Fibroblast of skin of abdomen (primary cell): ENCODE results near the gene LRRC58.
"Not testable (repeated sequence)": the region's sequence is repeated elsewhere in the genome, so short reads cannot be mapped to it uniquely, and the experiment has no call there.

ENCODE experiments used
- DNase-seq: peaks from one replicate; pipeline ENCODE4 v3.0.0-alpha.2; 2013

The LRRC58 gene

DNA sequence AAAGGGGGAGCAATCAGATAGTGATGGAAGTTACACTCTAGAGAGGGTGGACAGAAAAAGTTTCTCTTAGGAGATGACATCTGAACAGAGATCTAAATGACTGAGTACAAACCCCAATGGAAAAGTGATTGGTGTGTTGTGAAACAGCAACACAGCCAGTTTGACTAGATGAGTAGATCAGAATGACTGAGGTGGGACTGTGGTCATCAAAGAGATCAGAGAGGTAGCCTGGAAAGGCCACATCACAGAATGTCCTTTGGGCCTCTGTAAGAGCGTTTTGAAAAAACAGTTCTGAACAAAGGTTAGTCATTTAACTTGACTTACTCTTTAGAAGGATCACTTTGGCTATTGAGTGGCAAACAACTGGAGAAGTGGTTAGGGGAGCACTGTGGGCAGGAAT, 10.6 kb downstream of the LRRC58 start:
- no peak for DNase-seq

DNA sequence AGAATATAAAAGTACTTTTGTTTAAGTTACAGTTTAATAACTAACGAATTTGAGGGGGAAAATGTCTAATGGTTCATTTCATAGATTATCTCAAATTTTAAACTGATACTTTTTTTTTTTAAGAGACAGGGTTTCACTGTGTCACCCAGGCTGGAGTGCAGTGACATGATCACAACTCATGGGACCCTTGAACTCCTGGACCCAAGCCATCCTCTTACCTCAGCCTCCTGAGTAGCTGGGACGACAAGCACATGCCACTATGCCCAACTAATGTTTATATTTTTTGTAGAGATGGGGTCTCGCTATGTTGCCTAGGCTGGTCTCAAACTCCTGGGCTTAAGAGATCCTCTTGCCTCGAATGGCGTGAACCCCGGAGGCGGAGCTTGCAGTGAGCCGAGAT, 16.5 kb downstream of the LRRC58 start:
- no peak for DNase-seq

DNA sequence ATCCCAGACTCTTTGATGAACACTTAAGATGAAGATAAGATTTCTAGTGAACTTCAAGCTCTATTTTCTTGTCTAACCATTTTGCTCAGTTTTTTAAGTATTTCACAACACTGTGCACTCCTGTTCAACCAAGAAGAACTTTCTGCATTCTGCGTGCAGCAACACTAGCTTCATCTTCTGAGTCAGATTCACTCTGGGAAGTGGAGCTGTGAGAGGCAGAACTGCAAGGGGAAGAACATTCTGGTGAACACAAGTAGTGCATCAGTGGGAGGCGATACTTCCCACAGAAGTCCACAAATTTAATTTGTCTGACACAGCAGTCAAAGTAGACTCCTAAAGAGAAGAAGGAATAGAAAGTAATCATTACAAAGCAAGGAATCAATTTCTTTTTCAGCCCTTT, 18.1 kb downstream of the LRRC58 start:
- DNase-seq: no peak

DNA sequence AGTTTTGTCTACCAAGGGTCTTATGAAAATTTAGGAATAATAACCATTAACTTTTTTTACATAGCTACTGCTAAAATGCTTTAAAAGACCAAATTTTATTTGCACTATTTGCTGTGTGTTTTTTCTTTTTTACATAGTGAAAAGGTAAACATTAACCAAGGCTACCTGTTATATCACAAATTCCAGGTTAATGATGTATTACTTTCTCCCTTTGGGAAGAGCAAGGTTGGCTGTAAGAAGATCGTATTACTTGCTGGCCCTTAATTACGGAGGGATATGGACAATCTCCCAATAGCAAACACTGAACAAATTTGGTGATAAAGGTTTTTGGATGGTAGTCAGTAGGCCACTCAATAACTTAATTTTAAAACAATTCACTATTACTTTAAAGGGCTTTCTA, 22.4 kb downstream of the LRRC58 start:
- DNase-seq: no peak

DNA sequence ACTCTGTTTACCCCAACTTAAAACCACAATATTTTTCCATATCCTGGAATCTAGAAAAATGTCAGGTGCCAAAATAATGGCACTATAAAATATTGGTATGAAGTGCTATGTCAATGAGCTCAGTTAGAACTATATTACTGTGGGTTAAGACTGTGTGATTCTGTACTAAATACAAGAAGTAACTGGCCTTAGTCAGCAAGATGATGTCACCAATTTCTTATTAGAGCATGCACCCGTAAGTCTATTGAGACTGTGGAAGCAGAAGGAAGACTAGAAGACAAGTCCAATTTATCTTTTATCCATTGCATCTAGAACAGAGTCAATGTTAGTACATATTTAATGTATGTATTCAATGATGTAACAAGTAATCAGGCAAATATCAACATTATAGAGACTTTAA, 25.0 kb downstream of the LRRC58 start:
- DNase-seq: no peak

DNA sequence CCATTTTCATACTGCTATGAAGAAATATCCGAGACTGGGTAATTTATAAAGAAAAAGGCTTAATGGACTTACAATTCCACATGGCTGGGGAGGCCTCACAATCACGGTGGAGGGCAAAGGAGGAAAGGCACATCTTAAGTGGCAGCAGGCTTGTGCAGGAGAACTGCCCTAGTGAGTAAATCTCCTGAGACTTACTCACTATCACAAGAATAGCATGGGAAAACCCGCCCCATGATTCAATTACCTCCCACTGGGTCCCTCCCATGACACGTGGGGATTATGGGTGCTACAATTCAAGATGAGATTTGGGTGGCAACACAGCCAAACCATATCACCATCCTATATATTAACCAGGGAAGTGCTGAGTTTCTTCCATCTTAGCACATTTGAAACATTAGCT, 25.4 kb downstream of the LRRC58 start:
- DNase-seq: not testable (repeated sequence)

DNA sequence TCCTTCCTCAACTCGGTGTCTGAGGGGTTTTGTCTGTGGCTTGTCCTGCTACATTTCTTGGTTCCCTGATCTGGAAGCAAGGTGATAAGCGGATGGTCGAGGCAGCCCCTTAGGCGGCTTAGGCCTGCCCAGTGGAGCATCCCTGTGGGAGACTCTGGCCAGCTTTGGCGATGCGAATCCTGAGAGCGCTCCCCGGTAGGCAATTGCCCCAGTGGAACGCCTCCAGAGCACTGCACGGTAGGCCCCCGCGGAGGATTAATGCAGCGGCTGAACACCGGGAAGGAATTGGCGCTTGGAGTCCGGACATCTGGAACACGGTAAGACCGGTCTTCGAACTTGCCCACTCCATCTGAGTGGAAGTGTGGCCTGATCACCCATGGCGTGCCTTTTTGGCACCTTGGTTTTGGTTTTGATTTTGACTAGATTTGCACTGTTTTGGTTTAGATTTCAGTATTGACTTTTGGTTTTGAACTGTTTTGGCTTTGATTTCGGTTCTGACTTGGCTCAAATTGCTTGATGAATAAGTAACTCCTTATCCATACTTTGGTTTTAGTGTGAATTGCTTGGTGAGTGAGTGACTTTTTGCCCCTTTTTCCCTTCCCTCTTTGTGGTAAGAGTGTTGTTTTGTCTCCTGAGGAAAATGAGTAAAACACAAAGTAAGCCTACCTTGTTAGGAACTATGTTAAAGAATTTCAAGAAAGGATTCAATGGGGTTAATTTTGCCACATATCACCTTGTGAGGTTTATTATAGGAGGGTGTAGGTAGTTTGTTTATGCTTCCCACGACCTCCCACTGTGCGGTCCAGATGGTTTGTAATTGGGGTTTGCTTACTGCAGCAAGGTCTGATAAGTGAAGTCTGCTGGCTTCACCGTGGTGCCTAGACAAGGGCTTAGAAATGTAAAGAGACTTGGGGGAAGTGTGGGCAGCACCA, 37.0 kb downstream of the LRRC58 start:
- DNase-seq: no peak

DNA sequence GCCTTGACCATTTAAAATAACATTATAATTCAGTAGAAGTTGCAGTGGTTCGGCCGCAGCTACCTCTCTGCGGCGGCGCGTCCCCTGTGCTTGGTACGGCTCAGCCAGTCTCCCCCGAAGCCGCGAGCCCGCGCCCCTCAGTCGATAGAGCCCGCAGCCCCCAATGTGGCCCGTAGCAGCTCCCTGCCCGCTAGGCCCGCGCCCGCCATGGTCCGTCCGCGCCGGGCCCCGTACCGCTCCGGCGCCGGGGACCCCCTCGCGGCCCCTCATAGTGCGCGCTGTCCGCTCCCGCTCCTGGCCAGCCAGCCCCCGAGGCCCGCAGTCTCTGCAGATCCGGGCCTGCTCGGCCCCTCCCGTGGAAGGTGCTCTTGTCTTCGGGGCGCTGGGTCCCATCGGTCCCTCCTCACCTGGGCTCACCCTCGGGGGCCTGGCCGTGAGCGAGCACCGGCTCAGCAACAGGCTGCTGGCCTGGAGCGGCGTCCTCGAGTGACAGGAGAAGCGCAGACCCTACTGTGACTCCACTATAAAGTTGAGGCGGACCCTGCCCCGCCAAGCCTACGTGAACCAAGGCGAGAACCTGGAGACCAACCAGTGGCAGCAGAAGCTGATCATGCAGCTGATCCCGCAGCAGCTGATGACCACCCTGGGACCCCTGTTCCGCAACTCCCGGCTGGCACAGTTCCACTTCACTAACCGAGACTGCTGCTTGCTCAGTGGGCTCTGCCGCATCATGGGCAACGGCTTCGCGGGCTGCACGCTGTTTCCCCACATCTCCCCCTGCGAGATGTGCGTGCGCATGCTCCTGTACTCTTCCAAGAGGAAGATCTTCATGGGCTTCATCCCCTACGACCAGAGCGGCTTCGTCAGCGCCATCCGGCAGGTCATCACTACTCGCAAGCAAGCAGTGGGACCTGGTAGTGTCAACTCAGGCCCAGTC, 42.4 kb downstream of the LRRC58 start:
- no peak for DNase-seq

DNA sequence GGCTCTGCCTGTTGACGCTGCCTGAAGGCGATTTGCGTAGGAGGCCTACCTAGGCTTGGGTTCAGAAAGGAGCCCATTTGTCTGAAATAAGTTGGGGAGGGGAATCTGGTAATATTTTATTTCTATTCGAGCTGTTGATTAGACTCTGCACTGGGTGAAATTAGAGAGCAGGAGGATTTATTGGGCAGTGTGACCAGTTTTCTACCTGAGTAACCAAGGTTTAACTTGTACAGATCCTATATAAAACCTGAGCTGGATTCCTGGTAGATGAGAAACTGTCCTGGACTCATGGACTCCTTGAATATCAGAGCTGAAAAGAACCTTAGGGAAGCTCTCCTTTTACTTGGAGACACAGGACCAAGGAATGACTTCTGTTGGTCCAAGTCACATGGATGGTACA, 44.5 kb downstream of the LRRC58 start:
- DNase-seq: no peak

DNA sequence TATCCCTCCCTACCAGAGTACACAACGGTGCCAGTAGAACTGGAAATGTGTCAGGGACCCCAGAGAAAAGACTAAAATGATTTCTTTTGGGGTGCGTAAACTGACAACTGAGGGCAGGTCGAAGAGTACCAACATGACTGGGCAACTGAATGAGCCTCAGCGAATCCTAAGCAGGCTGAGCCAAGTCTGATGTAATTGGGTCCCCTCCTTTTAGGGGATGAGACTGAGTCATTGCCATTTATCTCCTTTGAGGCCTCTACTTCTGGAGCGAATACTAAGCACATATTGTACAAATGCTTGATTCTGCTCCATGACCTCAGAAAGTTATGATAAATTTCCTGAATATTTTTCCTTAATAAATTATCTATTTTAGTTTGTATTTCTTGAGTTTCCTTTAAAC, 46.8 kb downstream of the LRRC58 start:
- DNase-seq: peak; percentile 18

DNA sequence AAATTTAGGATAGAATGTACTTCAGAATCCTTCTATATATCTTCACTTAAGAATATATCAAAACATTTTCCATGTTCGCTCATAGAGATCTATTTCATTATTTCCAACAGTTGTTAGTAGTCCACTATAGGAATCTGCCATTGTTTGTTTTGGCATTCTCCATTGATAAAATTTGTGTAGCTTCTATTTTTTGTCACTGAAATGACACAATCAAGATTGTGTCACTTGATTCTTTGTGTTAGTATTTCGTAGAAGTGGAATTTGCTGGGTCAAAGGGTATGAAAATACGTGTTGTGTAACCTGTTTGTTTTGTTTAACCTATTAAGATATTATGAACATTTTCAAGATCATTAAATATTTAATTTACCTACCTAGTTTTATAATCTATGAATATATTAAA, 48.2 kb downstream of the LRRC58 start:
- DNase-seq: no peak

DNA sequence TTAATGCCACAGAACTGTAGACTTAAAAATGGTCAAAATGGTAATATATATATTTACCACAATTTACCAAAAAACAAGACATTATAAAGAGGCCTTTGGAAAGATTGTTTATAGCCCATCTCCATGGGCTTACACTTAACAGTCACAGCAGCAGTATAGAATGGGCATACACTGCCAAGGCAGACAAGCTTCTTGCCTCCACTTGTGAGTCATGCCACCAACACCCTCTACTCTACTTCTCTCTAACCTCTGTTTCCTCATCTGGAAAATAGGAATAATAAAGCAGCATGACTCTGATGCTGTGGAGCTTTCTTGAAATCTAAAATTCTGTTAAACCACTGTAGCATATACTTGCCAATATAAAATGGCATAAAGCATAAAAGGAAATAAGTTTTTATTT, 49.8 kb downstream of the LRRC58 start:
- DNase-seq: no peak

DNA sequence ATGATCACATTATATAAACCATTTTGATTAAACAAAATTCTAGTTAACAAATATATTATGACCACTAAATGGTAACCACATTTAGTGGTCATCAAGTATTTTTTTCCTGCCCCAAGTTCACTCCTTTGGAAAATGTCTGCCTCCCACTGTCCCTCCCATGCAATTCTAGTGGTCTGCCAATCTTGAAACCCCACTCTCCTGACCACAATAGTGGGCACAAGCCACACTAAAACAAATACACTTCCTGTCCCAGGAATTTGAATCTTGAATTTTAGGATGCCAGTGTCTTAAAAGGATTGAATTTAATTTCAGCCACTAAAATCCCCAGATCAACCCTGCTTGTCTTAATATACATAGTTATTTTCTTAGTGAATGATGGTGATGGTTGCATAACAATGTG, 50.2 kb downstream of the LRRC58 start:
- DNase-seq: no peak

DNA sequence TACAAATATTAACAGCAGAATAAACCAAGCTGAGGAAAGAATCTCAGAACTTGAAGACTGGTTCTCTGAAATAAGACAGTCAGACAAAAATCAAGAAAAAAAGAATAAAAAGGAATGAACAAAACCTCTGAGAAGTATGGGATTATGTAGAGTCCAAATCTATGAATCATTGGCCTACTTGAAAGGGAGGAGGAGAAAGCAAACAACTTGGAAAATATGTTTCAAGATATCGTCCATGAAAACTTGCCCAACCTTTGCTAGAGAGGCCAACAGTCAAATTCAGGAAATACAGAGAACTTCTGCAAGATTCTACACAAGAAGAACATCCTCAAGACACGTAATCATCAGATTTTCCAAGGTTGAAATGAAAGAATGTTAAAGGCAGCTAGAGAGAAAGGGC, 57.6 kb downstream of the LRRC58 start:
- not testable (repeated sequence) for DNase-seq

DNA sequence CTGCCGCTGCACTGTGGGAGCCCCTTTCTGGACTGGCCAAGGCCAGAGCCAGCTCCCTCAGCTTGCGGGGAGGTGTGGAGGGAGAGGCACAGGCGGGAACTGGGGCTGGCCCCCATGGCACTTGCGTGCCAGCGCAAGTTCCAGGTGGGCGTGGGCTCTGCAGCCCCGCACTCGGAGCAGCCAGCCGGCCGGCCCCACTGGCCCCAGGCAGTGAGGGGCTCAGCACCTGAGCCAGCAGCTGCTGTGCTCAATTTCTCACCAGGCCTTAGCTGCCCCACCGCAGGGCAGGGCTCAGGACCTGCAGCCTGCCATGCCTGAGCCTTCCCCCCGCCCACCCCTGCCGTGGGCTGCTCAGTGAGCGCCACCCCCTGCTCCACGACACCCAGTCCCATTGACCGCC, 59.5 kb downstream of the LRRC58 start:
- no peak for DNase-seq

DNA sequence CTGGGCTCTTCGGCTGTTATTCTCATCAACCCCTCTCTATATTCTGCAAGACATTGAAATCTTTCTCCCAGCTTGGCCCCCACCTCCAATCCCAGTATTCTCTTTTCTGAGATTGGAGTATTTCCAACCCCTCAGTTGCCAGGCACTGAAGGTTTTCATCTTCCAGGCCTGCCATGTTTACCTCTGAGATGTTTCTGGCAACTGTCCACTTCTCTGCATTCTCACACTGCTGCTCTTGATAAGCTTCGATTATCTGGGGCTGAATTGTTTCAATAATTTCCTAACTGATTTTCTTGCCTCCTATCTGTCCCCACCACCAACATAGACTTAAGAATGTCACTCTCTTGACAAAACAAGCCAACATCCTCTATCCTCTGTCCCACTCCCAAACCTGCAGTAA, 62.7 kb downstream of the LRRC58 start:
- DNase-seq: no peak

DNA sequence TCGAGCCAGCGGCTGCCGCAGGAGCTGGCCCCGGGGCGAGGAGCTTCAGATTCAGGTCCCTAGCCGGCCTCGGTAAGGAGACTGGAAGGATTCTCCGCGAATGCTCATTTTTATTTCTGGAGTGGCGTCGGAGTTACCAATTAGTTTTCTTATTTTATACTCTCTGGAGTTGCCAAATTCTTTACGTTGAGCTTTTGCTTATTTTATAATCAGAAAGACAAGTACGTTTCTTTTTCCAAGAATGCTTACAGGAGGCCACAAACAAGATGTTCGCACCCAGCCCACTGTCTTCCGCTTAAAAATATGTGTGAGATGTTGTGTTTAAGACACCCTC, 63.7 kb downstream of the LRRC58 start:
- no peak for DNase-seq

DNA sequence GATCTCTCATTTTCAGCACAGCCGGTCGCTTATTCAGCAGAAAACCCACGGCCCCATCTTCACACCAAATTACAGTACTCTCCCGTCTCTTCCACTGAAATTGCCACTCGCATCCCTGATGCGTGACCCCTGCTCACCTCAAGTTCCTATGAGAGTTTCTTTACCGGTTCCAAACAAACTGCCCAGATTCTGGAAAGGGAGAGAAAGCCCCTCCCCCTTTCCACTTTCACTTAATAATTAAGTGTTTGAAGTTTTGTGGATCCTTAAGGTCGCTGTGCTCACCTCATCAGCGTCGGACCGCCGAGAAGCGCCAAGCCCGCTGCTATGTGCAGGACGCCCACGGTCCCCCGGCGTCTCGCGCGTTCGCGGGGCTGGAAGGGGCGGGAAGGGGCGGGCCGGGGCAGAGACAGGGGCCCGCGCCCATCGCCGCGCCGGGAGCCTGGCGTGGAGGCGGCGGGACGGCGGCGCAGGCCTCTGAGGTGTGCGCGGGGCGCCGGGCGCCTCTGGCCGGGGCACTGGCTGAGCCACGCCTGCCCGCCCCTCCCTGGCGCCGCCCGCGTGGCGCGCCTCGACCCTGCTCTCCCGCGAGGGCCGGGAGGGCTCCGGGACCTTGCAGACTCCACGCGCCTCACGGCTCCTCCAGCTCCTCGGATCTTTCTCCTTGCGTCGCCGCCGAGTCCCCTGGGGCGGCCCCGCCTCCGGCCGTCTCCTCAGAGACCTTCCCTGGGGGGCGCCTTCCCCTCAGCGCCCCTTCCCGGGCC, 64.2 kb downstream of the LRRC58 start, which contains the start of gene GPR156:
TSS of gene GPR156 (minus strand) at position 476 of the 761 bp plus-strand sequence. CDS start 41,124 bp downstream, outside the sequence.
- DNase-seq: peak; percentile 31

DNA sequence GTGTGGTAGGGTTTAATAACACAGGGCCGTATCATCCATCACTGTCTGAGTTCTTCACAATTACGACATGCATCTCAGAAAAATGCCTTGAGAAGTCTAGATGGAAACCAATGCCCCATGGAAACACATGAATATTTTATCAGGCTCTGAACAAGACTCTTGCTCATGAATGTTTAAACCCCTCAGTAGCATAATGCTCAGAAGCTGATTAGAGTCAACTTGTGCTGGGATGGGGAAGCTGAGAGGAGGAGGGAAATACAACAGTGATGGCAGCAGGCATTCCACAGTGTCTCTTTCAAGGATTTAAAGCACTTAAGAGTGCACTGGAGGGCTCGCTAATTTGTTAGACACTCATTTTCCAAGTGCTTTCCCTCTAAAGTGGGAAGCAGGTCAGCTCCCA, 67.9 kb downstream of the LRRC58 start:
- no peak for DNase-seq

DNA sequence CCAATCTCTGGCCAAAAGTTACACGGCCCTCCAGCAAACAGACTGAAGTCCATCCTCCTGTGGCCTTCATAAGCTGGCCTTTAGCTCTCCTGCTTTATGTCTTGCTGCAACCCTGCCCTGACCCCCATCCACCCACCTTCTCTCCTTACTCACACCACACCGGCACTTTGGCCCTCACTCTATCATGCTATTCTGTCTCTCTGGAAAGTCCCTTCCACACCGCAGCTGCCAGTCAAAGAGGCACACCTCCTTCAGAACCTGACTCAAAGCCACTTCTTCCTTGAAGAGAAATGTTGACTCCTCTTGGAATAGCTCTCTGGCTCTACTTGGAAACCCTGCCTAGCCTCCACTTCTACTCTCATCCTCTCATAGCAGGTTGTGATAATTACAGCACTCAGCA, 68.6 kb downstream of the LRRC58 start:
- no peak for DNase-seq

DNA sequence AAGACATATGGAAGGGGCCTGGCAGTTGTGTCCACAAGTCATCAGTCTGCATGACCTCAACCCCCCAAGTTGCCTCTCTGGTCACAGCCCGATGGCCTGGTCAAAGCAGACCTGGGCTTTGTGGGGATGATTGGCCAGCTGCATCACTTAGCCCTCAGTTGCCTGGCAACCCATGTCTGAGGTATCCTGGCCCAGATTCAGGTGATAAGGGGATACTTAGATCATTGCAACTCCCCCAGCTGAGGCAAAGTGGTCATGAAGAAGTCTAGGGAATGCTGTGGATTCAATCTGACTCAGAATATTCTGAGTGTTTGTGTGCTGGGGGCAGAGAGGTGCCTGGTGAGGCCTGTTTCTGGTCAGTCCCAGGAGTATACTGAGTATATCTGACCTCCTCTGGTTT, 69.1 kb downstream of the LRRC58 start:
- no peak for DNase-seq

DNA sequence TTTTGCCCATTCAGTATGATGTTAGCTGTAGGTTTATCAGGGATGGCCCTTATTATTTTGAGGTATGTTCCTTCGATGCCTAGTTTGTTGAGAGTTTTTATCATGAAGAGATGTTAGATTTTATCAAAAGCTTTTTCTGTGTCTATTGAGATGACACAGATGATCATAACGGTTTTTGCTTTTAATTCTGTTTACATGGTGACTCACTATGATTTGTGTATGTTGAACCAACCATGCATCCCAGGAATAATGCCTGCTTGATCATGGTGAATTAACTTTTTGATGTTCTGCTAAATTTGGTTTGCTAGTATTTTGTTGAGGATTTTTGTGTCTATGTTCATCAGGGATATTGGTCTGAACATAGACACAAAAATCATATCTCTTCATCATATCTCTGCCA, 72.4 kb downstream of the LRRC58 start:
- DNase-seq: no peak

DNA sequence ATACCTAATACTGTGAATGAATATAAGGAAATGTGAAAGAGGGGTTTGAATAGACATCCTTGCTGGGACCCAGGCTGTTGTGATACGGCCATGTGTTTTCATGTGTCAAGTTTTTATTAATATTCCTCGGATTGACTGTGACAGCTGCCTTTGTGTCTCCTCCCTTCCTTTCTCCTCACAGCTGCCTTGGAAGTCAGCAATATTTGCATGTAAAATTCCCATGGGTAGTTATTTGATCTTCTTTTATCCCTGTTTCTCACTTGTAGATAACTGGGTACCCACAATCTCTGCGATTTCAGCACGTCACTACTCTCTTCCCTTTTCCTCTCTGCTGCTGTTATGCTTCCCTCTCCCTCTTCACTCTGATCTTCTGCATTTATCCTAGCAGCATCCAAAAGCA, 73.5 kb downstream of the LRRC58 start:
- no peak for DNase-seq
